Measurements from ENCODE around the gene TAP1.

Gene TAP1

GRCh38 chr6:32833664-32834063, 19.8 kb downstream of the TAP1 start:
- Histone ChIP-seq H3K9me3 (ENCODE audit: control insufficient read depth, low read length) (no peaks in the 10 kb centered on the region), H3K4me3 (ENCODE audit: low read length) (no peak overlapping the region), H3K27me3 (ENCODE audit: control insufficient read depth, insufficient read depth, low read length) (no peaks in the 10 kb centered on the region), H3K36me3 (ENCODE audit: control insufficient read depth, insufficient read depth, low read length) (no peaks in the 10 kb centered on the region), H3K9ac (ENCODE audit: low read length) (no peak overlapping the region), H3K4me1 (ENCODE audit: control insufficient read depth, insufficient read depth, low read length) (peaks cover 7% of the 10 kb centered on the region)

- Histone ChIP-seq H3K4me1 (ENCODE audit: control insufficient read depth, insufficient read depth, low read length) (peaks cover 2% of the 10 kb centered on the region), H3K36me3 (ENCODE audit: control insufficient read depth, insufficient read depth, low read length) (no peaks in the 10 kb centered on the region), H3K9ac (ENCODE audit: low read length) (no peak overlapping the region), H3K4me3 (ENCODE audit: low read length) (no peak overlapping the region), H3K27me3 (ENCODE audit: control insufficient read depth, insufficient read depth, low read length) (no peaks in the 10 kb centered on the region), H3K9me3 (ENCODE audit: control insufficient read depth, low read length) (no peaks in the 10 kb centered on the region)
Observed at GRCh38 chr6:32832535-32832934, 21.0 kb downstream of the TAP1 start.

GRCh38 chr6:32830936-32831335, 22.6 kb downstream of the TAP1 start:
- Histone ChIP-seq H3K9ac (ENCODE audit: low read length) (no peak overlapping the region), H3K36me3 (ENCODE audit: control insufficient read depth, insufficient read depth, low read length) (no peaks in the 10 kb centered on the region), H3K9me3 (ENCODE audit: control insufficient read depth, low read length) (no peaks in the 10 kb centered on the region), H3K4me1 (ENCODE audit: control insufficient read depth, insufficient read depth, low read length) (peaks cover 4% of the 10 kb centered on the region), H3K27me3 (ENCODE audit: control insufficient read depth, insufficient read depth, low read length) (no peaks in the 10 kb centered on the region), H3K4me3 (ENCODE audit: low read length) (no peak overlapping the region)

GRCh38 chr6:32830017-32830416, 23.5 kb downstream of the TAP1 start:
- no peak overlapping the region for H3K9ac ChIP-seq (ENCODE audit: low read length)
- H3K27me3 ChIP-seq (ENCODE audit: control insufficient read depth, insufficient read depth, low read length): no peaks in the 10 kb centered on the region
- no peaks in the 10 kb centered on the region for H3K36me3 ChIP-seq (ENCODE audit: control insufficient read depth, insufficient read depth, low read length)
- no peak overlapping the region for H3K4me3 ChIP-seq (ENCODE audit: low read length)
- peaks cover 5% of the 10 kb centered on the region for H3K4me1 ChIP-seq (ENCODE audit: control insufficient read depth, insufficient read depth, low read length)
- no peaks in the 10 kb centered on the region for H3K9me3 ChIP-seq (ENCODE audit: control insufficient read depth, low read length)

GRCh38 chr6:32829495-32829894, 24.0 kb downstream of the TAP1 start:
- H3K4me3 ChIP-seq (ENCODE audit: low read length): no peak overlapping the region
- H3K36me3 ChIP-seq (ENCODE audit: control insufficient read depth, insufficient read depth, low read length): no peaks in the 10 kb centered on the region
- H3K4me1 ChIP-seq (ENCODE audit: control insufficient read depth, insufficient read depth, low read length): peaks cover 5% of the 10 kb centered on the region
- H3K9ac ChIP-seq (ENCODE audit: low read length): no peak overlapping the region
- no peaks in the 10 kb centered on the region for H3K27me3 ChIP-seq (ENCODE audit: control insufficient read depth, insufficient read depth, low read length)
- H3K9me3 ChIP-seq (ENCODE audit: control insufficient read depth, low read length): no peaks in the 10 kb centered on the region

- Histone ChIP-seq H3K4me1 (ENCODE audit: control insufficient read depth, insufficient read depth, low read length) (peaks cover 5% of the 10 kb centered on the region), H3K27me3 (ENCODE audit: control insufficient read depth, insufficient read depth, low read length) (no peaks in the 10 kb centered on the region), H3K36me3 (ENCODE audit: control insufficient read depth, insufficient read depth, low read length) (no peaks in the 10 kb centered on the region), H3K9ac (ENCODE audit: low read length) (no peak overlapping the region), H3K4me3 (ENCODE audit: low read length) (no peak overlapping the region), H3K9me3 (ENCODE audit: control insufficient read depth, low read length) (no peaks in the 10 kb centered on the region)
Observed at GRCh38 chr6:32827025-32827424, 26.5 kb downstream of the TAP1 start.

GRCh38 chr6:32825966-32826365, 27.5 kb downstream of the TAP1 start:
- H3K9ac ChIP-seq (ENCODE audit: low read length): no peak overlapping the region
- no peaks in the 10 kb centered on the region for H3K36me3 ChIP-seq (ENCODE audit: control insufficient read depth, insufficient read depth, low read length)
- H3K4me1 ChIP-seq (ENCODE audit: control insufficient read depth, insufficient read depth, low read length): peaks cover 5% of the 10 kb centered on the region
- no peaks in the 10 kb centered on the region for H3K27me3 ChIP-seq (ENCODE audit: control insufficient read depth, insufficient read depth, low read length)
- no peak overlapping the region for H3K4me3 ChIP-seq (ENCODE audit: low read length)
- no peaks in the 10 kb centered on the region for H3K9me3 ChIP-seq (ENCODE audit: control insufficient read depth, low read length)

GRCh38 chr6:32819729-32820128, 33.8 kb downstream of the TAP1 start:
- no peaks in the 10 kb centered on the region for H3K27me3 ChIP-seq (ENCODE audit: control insufficient read depth, insufficient read depth, low read length)
- H3K9me3 ChIP-seq (ENCODE audit: control insufficient read depth, low read length): no peaks in the 10 kb centered on the region
- H3K4me3 ChIP-seq (ENCODE audit: low read length): no peak overlapping the region
- no peaks in the 10 kb centered on the region for H3K36me3 ChIP-seq (ENCODE audit: control insufficient read depth, insufficient read depth, low read length)
- H3K4me1 ChIP-seq (ENCODE audit: control insufficient read depth, insufficient read depth, low read length): no peaks in the 10 kb centered on the region
- no peak overlapping the region for H3K9ac ChIP-seq (ENCODE audit: low read length)

- H3K27me3 ChIP-seq (ENCODE audit: control insufficient read depth, insufficient read depth, low read length): no peaks in the 10 kb centered on the region
- no peaks in the 10 kb centered on the region for H3K9me3 ChIP-seq (ENCODE audit: control insufficient read depth, low read length)
Observed at GRCh38 chr6:32818867-32819266, 34.6 kb downstream of the TAP1 start.

GRCh38 chr6:32816746-32817204, 36.7 kb downstream of the TAP1 start, which contains the start of gene HLA-DOB:
Gene HLA-DOB, minus strand, starts transcription at chr6:32817002. Its CDS starts 51 bp downstream, at chr6:32816951.
- Histone ChIP-seq H3K4me3 (ENCODE audit: low read length) (no peak within 1 kb of the TSS), H3K9ac (ENCODE audit: low read length) (no peak within 1 kb of the TSS), H3K4me1 (ENCODE audit: control insufficient read depth, insufficient read depth, low read length) (no peaks in the 10 kb centered on the region), H3K36me3 (ENCODE audit: control insufficient read depth, insufficient read depth, low read length) (no peaks in the 10 kb centered on the region), H3K9me3 (ENCODE audit: control insufficient read depth, low read length) (no peaks in the 10 kb centered on the region), H3K27me3 (ENCODE audit: control insufficient read depth, insufficient read depth, low read length) (no peaks in the 10 kb centered on the region)

More at GRCh38 chr6:32818867-32819266, 34.6 kb downstream of the TAP1 start:
- no peak overlapping the region for H3K4me3 ChIP-seq (ENCODE audit: low read length)
- H3K9ac ChIP-seq (ENCODE audit: low read length): no peak overlapping the region
- no peaks in the 10 kb centered on the region for H3K36me3 ChIP-seq (ENCODE audit: control insufficient read depth, insufficient read depth, low read length)
- H3K4me1 ChIP-seq (ENCODE audit: control insufficient read depth, insufficient read depth, low read length): no peaks in the 10 kb centered on the region

- H3K27me3 ChIP-seq (ENCODE audit: control insufficient read depth, insufficient read depth, low read length): no peaks in the 10 kb centered on the region
- H3K9me3 ChIP-seq (ENCODE audit: control insufficient read depth, low read length): no peaks in the 10 kb centered on the region
- H3K4me3 ChIP-seq (ENCODE audit: low read length): no peak overlapping the region
Observed at GRCh38 chr6:32815996-32816395, 37.5 kb downstream of the TAP1 start.

GRCh38 chr6:32815115-32815514, 38.4 kb downstream of the TAP1 start:
- H3K36me3 ChIP-seq (ENCODE audit: control insufficient read depth, insufficient read depth, low read length): no peaks in the 10 kb centered on the region
- no peaks in the 10 kb centered on the region for H3K4me1 ChIP-seq (ENCODE audit: control insufficient read depth, insufficient read depth, low read length)
- no peak overlapping the region for H3K9ac ChIP-seq (ENCODE audit: low read length)
- no peaks in the 10 kb centered on the region for H3K9me3 ChIP-seq (ENCODE audit: control insufficient read depth, low read length)
- no peaks in the 10 kb centered on the region for H3K27me3 ChIP-seq (ENCODE audit: control insufficient read depth, insufficient read depth, low read length)
- H3K4me3 ChIP-seq (ENCODE audit: low read length): no peak overlapping the region

More at GRCh38 chr6:32815996-32816395, 37.5 kb downstream of the TAP1 start:
- H3K9ac ChIP-seq (ENCODE audit: low read length): no peak overlapping the region
- no peaks in the 10 kb centered on the region for H3K4me1 ChIP-seq (ENCODE audit: control insufficient read depth, insufficient read depth, low read length)
- no peaks in the 10 kb centered on the region for H3K36me3 ChIP-seq (ENCODE audit: control insufficient read depth, insufficient read depth, low read length)

GRCh38 chr6:32814145-32814544, 39.4 kb downstream of the TAP1 start:
- Histone ChIP-seq H3K36me3 (ENCODE audit: control insufficient read depth, insufficient read depth, low read length) (no peaks in the 10 kb centered on the region), H3K9ac (ENCODE audit: low read length) (no peak overlapping the region), H3K9me3 (ENCODE audit: control insufficient read depth, low read length) (no peaks in the 10 kb centered on the region), H3K4me1 (ENCODE audit: control insufficient read depth, insufficient read depth, low read length) (no peaks in the 10 kb centered on the region), H3K27me3 (ENCODE audit: control insufficient read depth, insufficient read depth, low read length) (no peaks in the 10 kb centered on the region), H3K4me3 (ENCODE audit: low read length) (no peak overlapping the region)

Measured in mucosa of stomach (tissue), 1 donor.